ENCODE data around the gene UVRAG. TPM values are rescaled to one million over a fixed set of nuclear protein-coding genes. Genes with fewer than 3 reads are reported as not detected.

UVRAG gene
- total RNA-seq, 1 donor from 2014 or later = 31.0 TPM

DNA sequence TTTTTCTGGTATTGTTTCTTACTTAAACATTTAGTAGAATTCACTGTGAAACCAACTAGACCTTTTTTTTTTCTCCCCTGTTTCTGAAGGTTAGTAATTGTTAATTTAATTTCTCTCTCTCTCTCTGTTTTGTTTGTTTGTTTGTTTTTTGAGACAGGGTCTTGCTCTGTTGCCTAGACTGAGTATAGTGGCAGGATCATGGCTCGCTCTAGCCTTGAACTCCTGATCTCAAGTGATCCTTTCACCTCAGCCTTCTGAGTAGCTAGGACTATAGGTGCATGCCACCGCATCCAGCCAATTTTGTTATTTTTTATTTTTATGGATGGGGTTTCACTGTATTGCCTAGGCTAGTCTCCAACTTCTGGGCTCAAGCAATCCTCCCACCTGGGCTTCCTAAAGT lies 165.0 kb downstream of the UVRAG start:
- H3K4me3 ChIP-seq = no peak overlapping the region
- ATAC-seq = no peak
- no peaks in the 10 kb centered on the region for H3K27me3 ChIP-seq
- no peaks in the 10 kb centered on the region for H3K4me1 ChIP-seq
- DNase-seq = no peak
- no peak overlapping the region for H3K27ac ChIP-seq
- TF ChIP-seq, protein P1, sequence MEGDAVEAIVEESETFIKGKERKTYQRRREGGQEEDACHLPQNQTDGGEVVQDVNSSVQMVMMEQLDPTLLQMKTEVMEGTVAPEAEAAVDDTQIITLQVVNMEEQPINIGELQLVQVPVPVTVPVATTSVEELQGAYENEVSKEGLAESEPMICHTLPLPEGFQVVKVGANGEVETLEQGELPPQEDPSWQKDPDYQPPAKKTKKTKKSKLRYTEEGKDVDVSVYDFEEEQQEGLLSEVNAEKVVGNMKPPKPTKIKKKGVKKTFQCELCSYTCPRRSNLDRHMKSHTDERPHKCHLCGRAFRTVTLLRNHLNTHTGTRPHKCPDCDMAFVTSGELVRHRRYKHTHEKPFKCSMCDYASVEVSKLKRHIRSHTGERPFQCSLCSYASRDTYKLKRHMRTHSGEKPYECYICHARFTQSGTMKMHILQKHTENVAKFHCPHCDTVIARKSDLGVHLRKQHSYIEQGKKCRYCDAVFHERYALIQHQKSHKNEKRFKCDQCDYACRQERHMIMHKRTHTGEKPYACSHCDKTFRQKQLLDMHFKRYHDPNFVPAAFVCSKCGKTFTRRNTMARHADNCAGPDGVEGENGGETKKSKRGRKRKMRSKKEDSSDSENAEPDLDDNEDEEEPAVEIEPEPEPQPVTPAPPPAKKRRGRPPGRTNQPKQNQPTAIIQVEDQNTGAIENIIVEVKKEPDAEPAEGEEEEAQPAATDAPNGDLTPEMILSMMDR (IDR thresholded peaks at IDR 0.05) = no peak
- H3K9me3 ChIP-seq = no peaks in the 10 kb centered on the region
- H3K36me3 ChIP-seq = peaks cover 11% of the 10 kb centered on the region
- intact Hi-C loops (cut with DNase I) = no loop called here

DNA sequence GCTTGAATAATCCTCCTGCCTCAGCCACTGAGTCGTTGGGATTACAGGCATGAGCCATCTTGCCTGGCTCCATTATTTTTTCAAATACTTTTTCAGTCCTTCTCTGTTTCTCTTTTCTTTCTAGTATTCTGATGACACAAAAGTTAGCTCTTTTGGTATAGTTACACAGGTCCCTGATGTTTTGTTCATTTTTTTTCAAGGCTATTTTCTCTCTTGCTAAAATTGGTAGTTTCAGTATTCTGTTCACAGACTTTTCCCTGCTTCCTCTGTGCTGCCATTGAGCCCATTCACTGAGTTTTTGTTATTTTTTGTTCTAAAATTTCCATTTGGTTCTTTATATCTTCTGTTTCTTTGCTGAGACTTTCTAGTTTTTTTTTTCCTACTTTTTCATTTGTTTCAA lies 166.5 kb downstream of the UVRAG start:
- no peak for ATAC-seq
- H3K4me1 ChIP-seq = no peaks in the 10 kb centered on the region
- H3K27ac ChIP-seq = no peak overlapping the region
- no peaks in the 10 kb centered on the region for H3K27me3 ChIP-seq
- no peak for DNase-seq
- H3K4me3 ChIP-seq = no peak overlapping the region
- TF ChIP-seq, protein P1 (IDR thresholded peaks at IDR 0.05) = no peak
- H3K9me3 ChIP-seq = no peaks in the 10 kb centered on the region
- intact Hi-C loops (cut with DNase I) = no loop called here
- peaks cover 11% of the 10 kb centered on the region for H3K36me3 ChIP-seq

DNA sequence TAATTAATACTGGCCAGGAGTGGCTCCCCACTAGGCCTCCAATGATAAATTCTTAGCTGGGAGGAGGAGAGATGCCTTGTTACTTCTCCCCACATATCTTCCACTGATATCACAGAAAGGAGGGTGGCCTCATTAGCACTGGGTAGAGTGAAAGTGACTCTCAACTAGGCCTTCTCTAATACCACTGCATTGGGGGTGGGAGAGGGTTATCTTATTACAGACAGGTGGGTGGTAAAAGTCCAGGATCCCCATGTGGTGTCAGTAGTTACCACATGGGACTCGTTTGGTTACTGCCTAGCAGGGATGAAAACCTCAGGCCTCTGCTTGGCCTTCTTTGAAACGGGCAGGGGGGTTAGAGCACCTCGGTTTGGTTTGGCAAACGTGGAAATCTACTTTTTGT lies 167.3 kb downstream of the UVRAG start:
- H3K27me3 ChIP-seq = no peaks in the 10 kb centered on the region
- intact Hi-C loops (cut with DNase I) = no loop called here
- DNase-seq = no peak
- no peak overlapping the region for H3K4me3 ChIP-seq
- no peaks in the 10 kb centered on the region for H3K4me1 ChIP-seq
- no peak for ATAC-seq
- TF ChIP-seq, protein P1 (IDR thresholded peaks at IDR 0.05) = no peak
- peaks cover 11% of the 10 kb centered on the region for H3K36me3 ChIP-seq
- H3K9me3 ChIP-seq = no peaks in the 10 kb centered on the region
- H3K27ac ChIP-seq = no peak overlapping the region

DNA sequence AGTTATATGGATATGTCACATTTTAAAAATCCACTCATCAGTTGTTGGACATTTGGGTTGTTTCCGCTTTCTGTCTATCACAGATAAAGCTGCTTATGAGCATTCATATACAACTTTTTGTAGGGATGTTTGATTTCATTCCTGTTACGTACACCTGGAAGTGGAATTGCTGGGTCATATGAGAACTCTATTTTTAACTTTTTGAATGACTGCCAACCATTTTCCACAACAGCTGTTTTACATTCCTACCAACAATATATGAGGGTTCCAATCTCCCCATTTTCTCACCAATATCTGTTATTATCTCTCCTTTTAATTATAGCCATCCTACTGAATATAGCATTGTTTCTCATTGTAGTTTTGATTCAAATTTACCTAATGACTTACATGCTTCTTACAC lies 172.0 kb downstream of the UVRAG start:
- no peak for ATAC-seq

DNA sequence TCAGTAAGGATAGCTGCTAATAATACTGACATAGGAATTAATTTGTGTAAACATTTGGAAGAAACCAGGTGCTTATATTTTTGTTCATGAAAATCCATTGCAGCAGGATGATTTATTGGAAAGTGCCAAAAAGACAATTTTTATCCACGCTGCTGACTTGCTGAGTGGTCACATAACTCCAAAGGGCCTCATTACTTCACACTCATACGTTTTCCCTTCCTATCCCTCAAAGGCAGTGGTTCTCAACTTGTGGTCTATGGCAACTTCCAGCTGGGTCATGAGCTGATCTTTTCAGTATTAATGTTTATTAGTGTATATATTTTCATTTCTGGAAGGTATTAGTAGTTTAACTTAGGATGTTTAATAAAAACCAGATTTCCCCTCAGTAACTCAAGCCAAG lies 178.1 kb downstream of the UVRAG start:
- ATAC-seq = no peak
- no peak for DNase-seq
- intact Hi-C loops (cut with DNase I) = no loop called here

More for the DNA sequence above, 172.0 kb downstream of the UVRAG start:
- H3K4me3 ChIP-seq = no peak overlapping the region
- H3K27ac ChIP-seq = no peak overlapping the region
- intact Hi-C loops (cut with DNase I) = no loop called here
- H3K36me3 ChIP-seq = peaks cover 11% of the 10 kb centered on the region
- H3K27me3 ChIP-seq = no peaks in the 10 kb centered on the region
- H3K4me1 ChIP-seq = no peaks in the 10 kb centered on the region
- TF ChIP-seq, protein P1 (IDR thresholded peaks at IDR 0.05) = no peak
- H3K9me3 ChIP-seq = no peaks in the 10 kb centered on the region
- no peak for DNase-seq

More for the DNA sequence above, 178.1 kb downstream of the UVRAG start:
- Histone ChIP-seq H3K9me3 (no peaks in the 10 kb centered on the region), H3K27ac (no peak overlapping the region), H3K27me3 (no peaks in the 10 kb centered on the region), H3K36me3 (no peaks in the 10 kb centered on the region), H3K4me3 (no peak overlapping the region), H3K4me1 (no peaks in the 10 kb centered on the region)
- TF ChIP-seq, protein P1 (IDR thresholded peaks at IDR 0.05) = no peak
